Occipital lobe (tissue), 2 donors: Measurements from ENCODE around the gene UBR2. TPM values are rescaled to one million over a fixed set of nuclear protein-coding genes. Genes with fewer than 3 reads are reported as not detected.

Experiments
- DNase-seq: peaks from one replicate; lab custom pipeline; 2025; lab: John Stamatoyannopoulos, UW
- total RNA-seq: library from RNA; depleted of rRNA; stranded (reverse); fragments of >200 nt; gene quantifications from one replicate; pipeline ENCODE4 v1.2.3, GENCODE V29; 2014

Gene UBR2
- 41.0 TPM for total RNA-seq

GRCh38 chr6:42563697-42564505, at the start of gene UBR2:
Gene UBR2, plus strand, starts transcription at chr6:42564029. Its CDS starts 291 bp downstream, at chr6:42564320.
- DNase-seq = peak; percentile 96

GRCh38 chr6:42514745-42515144, 49.1 kb upstream of the UBR2 start:
- DNase-seq = no peak

GRCh38 chr6:42519779-42520178, 44.0 kb upstream of the UBR2 start:
- no peak for DNase-seq

GRCh38 chr6:42520786-42521607, 42.8 kb upstream of the UBR2 start:
- no peak for DNase-seq

DNA sequence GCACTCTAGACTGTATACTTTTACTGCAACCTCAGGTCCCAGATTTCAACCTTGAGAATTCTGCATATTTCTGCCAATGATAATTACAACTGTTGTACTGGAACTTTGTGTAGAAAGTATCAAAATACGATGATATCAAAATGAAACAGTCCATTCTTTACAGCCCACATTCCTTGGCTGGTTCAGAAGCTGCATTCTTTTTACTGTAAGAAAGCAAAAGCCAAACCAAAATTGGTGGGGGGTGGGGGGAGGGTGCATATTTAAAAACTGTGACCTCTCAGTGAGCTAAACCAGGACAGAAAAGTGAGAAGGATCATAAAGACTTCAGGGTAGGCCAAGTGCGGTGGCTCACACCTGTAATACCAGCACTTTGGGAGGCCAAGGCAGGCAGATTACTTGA, 41.8 kb upstream of the UBR2 start:
- DNase-seq = no peak

GRCh38 chr6:42522942-42523814, 40.7 kb upstream of the UBR2 start:
- DNase-seq = no peak

DNA sequence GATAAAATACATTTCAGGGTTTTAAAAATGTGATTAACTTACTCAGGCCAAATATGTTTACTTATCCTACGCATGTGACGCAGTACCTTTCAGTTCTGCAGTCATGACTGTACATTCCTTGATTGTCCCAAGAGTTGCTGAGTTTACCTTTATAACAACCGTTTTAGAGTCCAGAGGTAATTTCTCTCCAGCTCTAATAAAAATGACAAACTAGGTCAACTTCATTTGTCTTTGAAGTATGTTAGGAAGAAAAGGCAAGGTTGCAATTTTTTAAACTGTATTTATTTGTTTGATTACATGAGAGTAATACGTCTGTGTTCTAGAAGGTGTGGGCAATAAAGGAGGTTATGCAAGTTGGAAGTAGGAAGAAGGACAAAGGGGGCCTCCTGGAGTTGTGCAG, 38.6 kb upstream of the UBR2 start:
- no peak for DNase-seq

- DNase-seq = no peak
These were observed 37.2 kb upstream of the UBR2 start for GRCh38 chr6:42526616-42527015.

GRCh38 chr6:42527204-42527603, 36.6 kb upstream of the UBR2 start:
- DNase-seq = no peak

DNA sequence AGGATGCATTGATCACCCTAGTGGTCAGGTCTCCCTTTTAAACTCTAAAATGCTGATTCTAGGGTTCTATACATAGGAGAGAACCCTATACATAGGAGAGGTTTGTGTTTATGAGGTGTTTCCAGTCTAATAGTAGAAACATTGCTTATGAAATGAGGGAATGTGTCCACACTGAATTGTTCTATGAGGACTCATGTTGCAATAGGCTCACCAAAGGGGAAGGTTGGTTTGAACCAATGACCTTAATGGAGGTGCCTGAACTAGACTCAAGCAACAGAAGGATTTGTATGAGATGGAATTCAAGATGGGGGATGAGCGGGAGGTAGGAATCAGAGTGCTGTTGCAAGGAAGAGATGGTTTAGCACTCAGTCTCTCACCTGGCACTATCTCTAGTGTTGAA, 33.5 kb upstream of the UBR2 start:
- DNase-seq = no peak

DNA sequence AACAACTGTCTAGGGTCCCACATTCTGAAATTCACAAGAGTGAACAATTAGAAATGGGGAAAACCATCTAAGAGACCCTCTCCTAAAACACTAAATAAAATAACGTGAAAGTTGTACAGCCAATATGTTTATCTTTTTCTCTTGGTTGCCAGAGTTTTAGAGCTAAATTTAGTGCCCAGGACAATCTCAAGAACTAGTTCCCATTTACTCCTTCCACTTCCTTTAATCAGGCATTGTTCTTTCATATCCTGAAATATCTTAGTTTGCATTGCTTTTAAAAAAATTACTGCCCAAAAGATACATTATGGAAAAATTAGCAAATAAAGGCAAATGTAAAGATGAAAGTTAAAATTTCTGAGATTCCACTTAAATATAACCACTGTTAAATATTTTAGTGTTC, 33.1 kb upstream of the UBR2 start:
- no peak for DNase-seq

GRCh38 chr6:42532038-42532669, 31.7 kb upstream of the UBR2 start:
- no peak for DNase-seq

DNA sequence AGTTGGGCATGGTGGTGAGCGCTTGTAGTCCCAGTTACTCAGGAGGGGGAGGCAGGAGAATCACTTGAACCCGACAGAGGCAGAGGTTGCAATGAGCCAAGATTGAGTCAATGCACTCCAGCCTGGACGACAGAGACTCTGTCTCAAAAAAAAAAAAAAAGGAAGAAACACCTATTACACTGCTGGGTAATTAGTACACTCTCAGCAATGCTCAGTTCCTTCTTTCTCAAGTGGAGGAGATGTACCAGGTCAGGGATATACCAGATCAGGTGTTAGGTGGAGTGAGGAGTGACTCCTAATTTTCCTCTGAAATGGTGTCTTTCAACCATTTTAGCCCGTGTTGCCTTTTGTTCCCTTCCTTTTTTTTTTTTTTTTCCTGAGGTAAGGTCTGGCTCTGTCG, 30.0 kb upstream of the UBR2 start:
- no peak for DNase-seq

GRCh38 chr6:42537536-42537935, 26.3 kb upstream of the UBR2 start:
- no peak for DNase-seq

DNA sequence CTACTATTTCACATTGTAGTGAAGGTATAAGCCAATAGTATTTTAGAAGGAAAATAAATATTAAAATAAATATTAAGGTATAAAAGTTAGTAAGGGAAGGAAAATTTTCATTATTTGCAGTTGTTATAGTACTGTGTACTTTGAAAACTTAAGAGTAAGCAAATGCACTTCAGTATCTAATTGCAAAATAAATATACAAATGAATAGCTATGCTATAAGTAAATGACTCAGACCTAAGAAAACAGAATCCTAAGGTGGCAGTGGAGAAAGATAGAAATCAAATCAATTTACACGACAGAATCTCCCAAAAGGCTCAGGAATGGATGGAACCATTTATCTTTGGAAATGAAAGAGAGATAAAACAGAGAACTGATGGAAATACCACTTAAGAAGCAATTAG, 24.7 kb upstream of the UBR2 start:
- DNase-seq = no peak

DNA sequence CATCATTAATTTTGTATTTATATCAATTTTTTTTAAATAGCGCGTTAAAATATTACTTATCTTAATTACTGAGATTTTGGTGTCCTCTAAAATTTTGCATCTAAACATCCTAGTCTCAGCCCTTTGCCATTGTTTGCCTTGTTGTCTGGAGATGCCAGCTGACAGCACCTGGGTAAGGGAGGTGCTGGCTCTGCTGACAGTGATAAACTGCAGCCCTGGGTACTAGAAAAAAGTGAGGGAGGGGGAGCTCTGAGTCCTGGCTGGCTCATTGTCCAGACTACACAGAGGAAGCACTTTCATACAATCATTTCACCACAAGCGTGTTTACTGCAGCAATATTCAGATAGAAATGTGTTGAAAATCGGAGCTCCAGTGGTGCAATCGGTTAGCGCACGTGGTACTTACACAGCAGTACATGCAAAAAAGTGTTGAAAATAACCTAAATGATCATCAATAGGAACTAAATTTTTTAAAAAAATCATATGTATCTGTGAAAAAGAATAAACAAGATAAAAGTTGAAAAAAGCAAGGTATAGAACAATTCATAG, 18.5 kb upstream of the UBR2 start:
- DNase-seq = no peak

DNA sequence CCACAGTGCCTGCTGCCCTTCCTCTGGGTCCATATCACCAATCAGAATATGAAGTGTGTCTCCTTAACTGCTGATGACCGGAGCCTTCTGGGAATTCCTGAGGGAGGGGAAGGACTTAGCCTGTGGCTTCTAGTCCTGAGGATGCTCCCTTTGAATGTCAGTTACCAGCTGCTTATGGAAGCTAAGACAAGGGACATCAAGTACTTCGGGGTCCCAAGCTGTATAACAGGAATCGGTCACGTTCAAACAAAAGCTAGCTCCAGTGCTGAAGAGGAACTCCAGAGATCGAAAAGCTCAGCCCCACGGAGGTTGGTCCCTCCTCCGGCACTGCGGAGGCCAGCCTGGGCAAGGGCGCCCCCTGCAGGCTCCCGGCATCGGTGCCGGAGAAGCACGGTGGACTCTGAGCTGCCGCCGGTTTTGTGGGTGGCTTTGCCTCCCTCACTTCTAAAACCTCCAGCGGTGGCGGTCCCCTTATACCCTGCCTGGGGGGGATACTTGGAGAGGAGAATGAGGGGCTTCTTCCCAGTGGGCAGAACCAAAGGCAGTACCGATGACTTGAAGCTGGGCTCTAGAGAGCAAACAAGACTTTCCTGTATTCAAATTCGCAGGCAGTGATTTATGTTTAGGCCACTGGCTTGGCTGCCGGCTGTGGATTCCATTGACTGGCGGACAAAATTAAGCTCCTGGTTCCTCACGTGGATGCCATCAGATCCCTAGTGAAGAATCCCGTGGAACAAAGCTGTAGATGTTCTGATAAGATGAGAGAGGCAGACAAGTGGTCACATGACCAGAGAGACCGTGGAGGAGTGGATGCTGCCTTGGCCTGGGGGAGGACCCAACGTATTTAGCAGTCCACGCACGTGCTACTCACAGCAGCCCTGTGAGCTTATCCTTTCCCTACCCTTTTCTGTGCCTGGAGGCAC, 16.2 kb upstream of the UBR2 start:
- DNase-seq = peak; percentile 79

GRCh38 chr6:42550277-42550676, 13.6 kb upstream of the UBR2 start:
- DNase-seq = no peak

GRCh38 chr6:42551217-42551616, 12.6 kb upstream of the UBR2 start:
- no peak for DNase-seq

DNA sequence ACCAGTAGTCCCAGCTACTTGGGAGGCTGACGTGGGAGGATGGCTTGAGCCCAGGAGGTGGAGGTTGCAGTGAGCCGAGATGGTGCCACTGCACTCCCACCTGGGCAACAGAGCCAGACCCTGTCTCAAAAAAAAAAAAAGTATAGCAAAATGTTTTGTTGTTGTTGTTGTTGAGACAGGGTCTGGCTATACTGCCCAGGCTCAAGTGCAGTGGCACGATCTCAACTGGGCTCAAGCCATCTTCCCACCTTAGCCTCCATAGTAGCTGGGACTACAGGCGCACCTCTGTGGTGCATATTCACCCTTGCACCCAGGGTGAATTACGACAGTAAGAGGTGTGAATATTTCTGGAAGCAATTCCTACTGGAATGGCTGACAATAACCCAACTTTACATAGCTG, 11.4 kb upstream of the UBR2 start:
- no peak for DNase-seq
